Large intestine (tissue), 3 donors: ENCODE results near the gene MAOB. TPM values are rescaled to one million over a fixed set of nuclear protein-coding genes. Genes with fewer than 3 reads are reported as not detected.
A peak's percentile ranks its signal among the peaks of the same experiment; 100 is the strongest.

Source experiments
- DNase-seq, 2 donors: peaks; one replicate each; pipeline versions ENCODE4 v3.0.0 to v3.0.0-alpha.2; 2013
- H3K27ac ChIP-seq: one replicate; pipeline ENCODE4 v1.5.1; 2013; ENCODE audit warnings: low read length
- H3K27me3 ChIP-seq: 2 replicates; pipeline ENCODE4 v1.6.1; 2013; ENCODE audit warnings: low read length; ENCODE audit not compliant: control insufficient read depth, insufficient read depth
- H3K36me3 ChIP-seq: 2 replicates; pipeline ENCODE4 v1.6.1; 2013; ENCODE audit warnings: low read length; ENCODE audit not compliant: control insufficient read depth, insufficient read depth
- H3K4me1 ChIP-seq: one replicate; pipeline ENCODE4 v1.6.1; 2013; ENCODE audit warnings: low read length; ENCODE audit not compliant: control insufficient read depth, insufficient read depth
- H3K4me3 ChIP-seq: one replicate; pipeline ENCODE4 v1.5.1; 2013; ENCODE audit warnings: low read length
- H3K9me3 ChIP-seq: one replicate; pipeline ENCODE4 v1.6.1; 2013; ENCODE audit warnings: mild to moderate bottlenecking, low read depth, low read length, moderate library complexity; ENCODE audit not compliant: control insufficient read depth
- WGBS: methylation state at CpG from one replicate; pipeline ENCODE4 v1.1.5; 2013; ENCODE audit warnings: low lambda C conversion rate; ENCODE audit not compliant: insufficient coverage; 5-methylcytosine and 5-hydroxymethylcytosine counted together
- polyA plus RNA-seq: library from polyadenylated mRNA; unstranded; fragments of 120-200 nt; gene quantifications from one replicate; pipeline ENCODE4 v1.2.1, GENCODE V29; 2013

MAOB gene
- polyA plus RNA-seq, 1 donor, result 130 TPM

DNA sequence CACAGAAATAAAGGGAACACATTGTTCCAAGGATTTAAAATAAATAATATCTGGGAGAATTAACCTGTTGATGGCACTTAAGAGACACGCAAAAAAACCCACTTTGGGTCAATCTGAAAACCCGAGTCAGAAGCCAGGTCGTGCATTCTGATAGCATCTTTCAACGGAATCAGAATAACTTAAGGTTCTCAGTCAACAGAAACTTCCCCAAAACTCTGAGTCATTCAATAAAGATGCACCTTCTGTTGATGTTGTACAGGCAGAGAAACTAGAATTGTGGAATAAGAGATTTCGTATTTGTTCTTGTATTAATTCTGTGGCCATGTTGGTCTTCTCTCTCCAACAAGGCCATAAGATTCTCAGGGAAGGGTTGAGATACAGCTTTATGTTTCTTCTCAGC lies 78.2 kb downstream of the MAOB start:
- no peak overlapping the region for H3K4me3 ChIP-seq
- H3K4me1 ChIP-seq, result no peaks in the 10 kb centered on the region
- H3K27me3 ChIP-seq, result no peaks in the 10 kb centered on the region
- no peak overlapping the region for H3K27ac ChIP-seq
- no CpG with 5 or more reads among the region's 5 CpGs for WGBS
- no peaks in the 10 kb centered on the region for H3K9me3 ChIP-seq
- H3K36me3 ChIP-seq, result peaks cover 2% of the 10 kb centered on the region
- no peak for DNase-seq

DNA sequence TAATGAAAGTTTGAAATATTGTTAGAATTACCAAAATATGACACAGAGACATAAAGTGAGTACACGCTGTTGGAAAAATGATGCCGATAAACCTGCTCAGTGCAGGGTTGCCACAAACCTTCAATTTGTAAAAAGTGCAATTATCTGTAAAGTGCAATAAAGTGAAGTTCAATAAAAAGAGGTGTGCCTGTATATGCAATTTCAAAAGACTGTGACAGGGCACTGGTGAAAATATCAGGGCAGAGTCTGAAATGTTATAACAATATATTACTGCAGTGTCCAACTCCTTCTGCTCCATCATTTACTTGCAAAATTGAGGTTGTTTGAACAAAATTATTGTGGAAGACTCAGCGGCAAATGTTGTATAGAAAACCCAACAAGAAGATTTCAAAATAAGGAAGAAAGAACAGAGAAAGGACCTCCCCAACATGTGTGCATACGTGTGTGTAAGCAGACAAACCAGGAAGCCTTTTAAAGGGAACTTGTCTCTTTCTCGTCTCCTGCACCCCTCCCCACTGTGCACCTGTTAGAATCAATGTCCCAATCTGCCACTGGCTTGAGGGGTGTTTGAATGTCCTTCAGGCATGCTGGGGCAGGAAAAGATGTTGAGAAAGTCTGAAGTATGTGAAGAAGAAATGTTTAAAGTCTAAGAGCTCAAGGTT lies 96.2 kb downstream of the MAOB start:
- Histone ChIP-seq H3K4me3 (no peak overlapping the region), H3K9me3 (no peaks in the 10 kb centered on the region), H3K27ac (peak overlapping the region; percentile 46), H3K36me3 (peaks cover 13% of the 10 kb centered on the region), H3K4me1 (peaks cover 10% of the 10 kb centered on the region), H3K27me3 (no peaks in the 10 kb centered on the region)
- peak; percentile 7 to 56 for DNase-seq
- 20% methylated on average over 1 of the region's 5 CpGs for WGBS

DNA sequence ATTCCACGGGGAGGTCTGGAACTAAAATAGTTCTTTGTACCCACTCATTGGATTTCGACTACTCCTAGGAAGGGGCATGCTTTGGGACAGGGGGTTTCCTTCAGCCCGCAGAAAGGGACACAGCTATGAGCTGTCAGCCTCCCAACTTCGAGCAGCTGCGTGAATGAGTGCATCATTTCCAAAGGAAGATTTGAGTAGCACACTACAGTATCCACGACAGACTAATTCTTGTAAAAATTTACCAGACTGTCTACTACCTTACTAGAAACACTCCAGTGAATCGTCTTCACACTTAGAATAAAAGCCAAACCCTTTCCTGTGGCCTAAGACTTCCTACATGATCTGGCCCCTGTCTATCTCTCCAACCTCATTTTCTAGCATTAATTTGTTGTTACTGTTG lies 124.2 kb downstream of the MAOB start:
- H3K27me3 ChIP-seq, result no peaks in the 10 kb centered on the region
- WGBS, result no CpG with 5 or more reads among the region's 7 CpGs

DNA sequence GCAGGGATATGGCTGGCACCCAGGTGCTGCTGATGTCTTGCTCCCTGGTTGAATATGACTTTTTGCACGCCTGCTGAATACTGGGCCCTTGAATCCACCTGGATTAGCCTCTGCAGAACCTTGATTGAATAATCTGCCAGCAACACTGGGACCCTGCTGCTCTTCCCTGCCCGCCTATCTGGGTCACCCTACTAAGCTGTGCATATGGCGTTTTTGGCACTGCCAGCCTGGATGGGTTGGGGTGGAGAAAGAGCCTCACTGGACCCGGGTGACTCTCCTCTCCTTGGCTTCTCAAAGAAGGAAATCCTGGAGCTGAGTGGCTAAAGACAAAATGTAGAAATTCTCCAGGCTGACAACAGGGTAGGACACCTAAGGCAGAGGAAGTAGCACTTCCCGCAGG lies 126.2 kb downstream of the MAOB start:
- no peak overlapping the region for H3K27ac ChIP-seq
- no peaks in the 10 kb centered on the region for H3K36me3 ChIP-seq
- H3K27me3 ChIP-seq, result no peaks in the 10 kb centered on the region
- no peak for DNase-seq
- WGBS, result no CpG with 5 or more reads among the region's 5 CpGs
- no peaks in the 10 kb centered on the region for H3K4me1 ChIP-seq
- H3K9me3 ChIP-seq, result no peaks in the 10 kb centered on the region
- H3K4me3 ChIP-seq, result no peak overlapping the region

More for the DNA sequence above, 124.2 kb downstream of the MAOB start:
- no peaks in the 10 kb centered on the region for H3K4me1 ChIP-seq
- H3K27ac ChIP-seq, result no peak overlapping the region
- no peaks in the 10 kb centered on the region for H3K9me3 ChIP-seq
- no peak overlapping the region for H3K4me3 ChIP-seq
- DNase-seq, result no peak
- no peaks in the 10 kb centered on the region for H3K36me3 ChIP-seq

DNA sequence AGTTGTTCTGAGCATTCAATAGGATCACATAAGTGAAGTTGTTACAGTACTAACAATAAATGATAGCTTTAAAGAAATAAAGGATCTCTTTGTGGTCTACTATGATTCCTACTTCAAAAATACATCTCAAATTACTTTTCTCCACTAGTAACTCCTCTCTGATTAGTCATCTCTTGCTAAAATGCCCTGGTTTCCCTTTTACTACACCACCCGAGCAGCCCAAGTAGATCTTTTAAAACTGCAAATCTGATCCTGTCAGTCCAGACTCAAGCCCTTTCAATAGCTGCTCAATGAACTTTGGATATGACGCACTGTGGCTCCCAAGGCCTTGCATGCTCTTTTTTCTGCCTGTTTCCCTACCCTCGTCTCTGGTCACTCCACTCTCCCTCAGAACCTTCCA lies 128.6 kb downstream of the MAOB start:
- Histone ChIP-seq H3K36me3 (no peaks in the 10 kb centered on the region), H3K27me3 (no peaks in the 10 kb centered on the region), H3K27ac (no peak overlapping the region), H3K4me1 (no peaks in the 10 kb centered on the region), H3K9me3 (no peaks in the 10 kb centered on the region), H3K4me3 (no peak overlapping the region)
- no CpG with 5 or more reads among the region's 3 CpGs for WGBS
- no peak for DNase-seq

DNA sequence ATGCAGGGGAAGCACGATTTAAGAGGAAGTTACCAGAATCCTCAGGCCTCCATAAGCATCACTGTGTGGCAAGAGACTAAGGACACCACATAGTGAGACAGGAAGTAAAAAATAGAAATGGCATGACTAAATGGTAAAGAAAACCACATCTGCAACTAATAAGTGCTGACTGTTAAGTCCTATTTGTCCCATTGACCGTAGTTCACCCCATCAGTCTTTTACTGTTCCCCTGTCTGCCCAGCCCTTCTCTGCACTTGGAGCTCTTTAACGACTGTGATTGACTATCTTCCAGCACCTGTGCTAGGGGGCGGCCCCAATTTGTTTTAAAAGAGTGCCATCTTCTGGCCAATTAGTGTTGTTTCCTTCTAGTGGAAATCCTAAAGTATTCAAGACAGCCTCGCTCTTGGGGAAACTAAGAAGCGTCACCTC lies 132.0 kb downstream of the MAOB start:
- H3K27ac ChIP-seq, result no peak overlapping the region
- no peaks in the 10 kb centered on the region for H3K9me3 ChIP-seq
- H3K4me1 ChIP-seq, result peaks cover 19% of the 10 kb centered on the region
- no peak overlapping the region for H3K4me3 ChIP-seq
- WGBS, result no CpG with 5 or more reads among the region's 6 CpGs
- H3K36me3 ChIP-seq, result no peaks in the 10 kb centered on the region
- DNase-seq, result peak; percentile 51 to 62
- no peaks in the 10 kb centered on the region for H3K27me3 ChIP-seq

DNA sequence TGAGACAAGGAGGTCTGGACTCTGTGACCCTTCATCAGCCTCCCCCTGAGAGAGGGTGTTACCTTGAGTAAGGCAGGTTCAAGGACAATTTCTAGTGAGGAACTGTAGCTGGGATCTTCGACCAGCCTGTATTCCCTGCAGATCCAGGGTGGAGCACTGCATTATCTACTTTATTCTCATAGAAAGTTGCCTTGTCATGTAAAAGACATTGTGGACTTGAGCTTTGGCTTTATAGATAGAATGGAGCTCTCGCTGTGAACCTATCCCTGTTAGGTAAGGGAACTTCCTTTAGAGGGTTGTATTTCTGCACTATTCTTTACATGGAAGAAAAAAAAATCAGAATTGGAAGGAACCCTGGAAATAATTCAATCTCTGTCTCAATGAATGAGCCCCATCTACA lies 134.8 kb downstream of the MAOB start:
- peaks cover 20% of the 10 kb centered on the region for H3K4me1 ChIP-seq
- no peaks in the 10 kb centered on the region for H3K9me3 ChIP-seq
- H3K27me3 ChIP-seq, result no peaks in the 10 kb centered on the region
- peaks cover 16% of the 10 kb centered on the region for H3K36me3 ChIP-seq
- H3K27ac ChIP-seq, result peak overlapping the region; percentile 77
- no CpG with 5 or more reads among the region's 2 CpGs for WGBS
- DNase-seq, result peak; percentile 19 to 54
- H3K4me3 ChIP-seq, result no peak overlapping the region

DNA sequence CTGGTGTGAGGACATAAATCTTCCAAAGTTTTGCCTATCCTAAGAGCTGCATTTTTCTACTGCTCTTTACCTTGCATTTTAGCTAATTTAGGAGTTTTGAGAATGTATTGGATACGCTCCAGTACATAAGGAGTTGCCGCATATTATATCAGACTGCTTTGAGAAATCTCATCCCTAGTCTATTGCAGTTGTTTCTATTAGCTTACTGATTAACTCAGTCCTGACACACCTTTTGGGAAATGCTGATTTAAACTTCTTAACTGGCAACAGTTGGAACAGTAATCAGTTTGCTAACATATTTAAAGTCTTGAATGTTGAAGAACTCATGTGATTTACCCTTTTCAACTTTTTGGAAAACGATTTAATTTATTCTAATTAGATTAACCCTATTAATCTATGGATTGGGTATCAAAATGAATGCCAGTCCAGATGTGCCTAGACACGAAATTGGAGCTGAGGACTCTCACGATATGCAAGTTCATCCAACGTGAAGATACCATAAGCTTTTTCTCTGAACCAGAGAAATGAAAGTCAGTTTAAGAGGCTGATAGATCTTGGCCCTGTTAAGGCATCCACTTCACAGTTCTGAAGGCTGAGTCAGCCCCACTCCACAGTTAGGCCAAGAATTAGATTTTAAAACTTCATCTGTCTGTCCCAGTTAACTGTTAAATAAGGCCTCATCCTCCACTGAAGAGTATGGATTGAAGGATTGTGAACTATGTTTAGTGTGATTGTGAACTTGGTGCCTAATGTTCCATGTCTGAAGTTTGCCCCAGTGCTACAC lies 136.1 kb downstream of the MAOB start:
- Histone ChIP-seq H3K4me1 (peaks cover 24% of the 10 kb centered on the region), H3K36me3 (peaks cover 20% of the 10 kb centered on the region), H3K9me3 (no peaks in the 10 kb centered on the region), H3K27me3 (no peaks in the 10 kb centered on the region), H3K27ac (peak overlapping the region; percentile 77), H3K4me3 (no peak overlapping the region)
- peak; percentile 10 to 54 for DNase-seq
- WGBS, result no CpG with 5 or more reads among the region's 6 CpGs

DNA sequence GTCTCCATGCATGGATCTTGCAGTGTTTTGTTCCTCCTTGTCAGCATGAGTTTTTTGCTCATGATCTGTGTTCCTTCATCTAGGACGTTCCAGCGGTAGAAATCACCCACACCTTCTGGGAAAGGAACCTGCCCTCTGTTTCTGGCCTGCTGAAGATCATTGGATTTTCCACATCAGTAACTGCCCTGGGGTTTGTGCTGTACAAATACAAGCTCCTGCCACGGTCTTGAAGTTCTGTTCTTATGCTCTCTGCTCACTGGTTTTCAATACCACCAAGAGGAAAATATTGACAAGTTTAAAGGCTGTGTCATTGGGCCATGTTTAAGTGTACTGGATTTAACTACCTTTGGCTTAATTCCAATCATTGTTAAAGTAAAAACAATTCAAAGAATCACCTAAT lies 138.0 kb downstream of the MAOB start:
- Histone ChIP-seq H3K27ac (no peak overlapping the region), H3K36me3 (peaks cover 20% of the 10 kb centered on the region), H3K9me3 (no peaks in the 10 kb centered on the region), H3K4me1 (peaks cover 24% of the 10 kb centered on the region), H3K27me3 (no peaks in the 10 kb centered on the region), H3K4me3 (no peak overlapping the region)
- no CpG with 5 or more reads among the region's 3 CpGs for WGBS
- no peak for DNase-seq

DNA sequence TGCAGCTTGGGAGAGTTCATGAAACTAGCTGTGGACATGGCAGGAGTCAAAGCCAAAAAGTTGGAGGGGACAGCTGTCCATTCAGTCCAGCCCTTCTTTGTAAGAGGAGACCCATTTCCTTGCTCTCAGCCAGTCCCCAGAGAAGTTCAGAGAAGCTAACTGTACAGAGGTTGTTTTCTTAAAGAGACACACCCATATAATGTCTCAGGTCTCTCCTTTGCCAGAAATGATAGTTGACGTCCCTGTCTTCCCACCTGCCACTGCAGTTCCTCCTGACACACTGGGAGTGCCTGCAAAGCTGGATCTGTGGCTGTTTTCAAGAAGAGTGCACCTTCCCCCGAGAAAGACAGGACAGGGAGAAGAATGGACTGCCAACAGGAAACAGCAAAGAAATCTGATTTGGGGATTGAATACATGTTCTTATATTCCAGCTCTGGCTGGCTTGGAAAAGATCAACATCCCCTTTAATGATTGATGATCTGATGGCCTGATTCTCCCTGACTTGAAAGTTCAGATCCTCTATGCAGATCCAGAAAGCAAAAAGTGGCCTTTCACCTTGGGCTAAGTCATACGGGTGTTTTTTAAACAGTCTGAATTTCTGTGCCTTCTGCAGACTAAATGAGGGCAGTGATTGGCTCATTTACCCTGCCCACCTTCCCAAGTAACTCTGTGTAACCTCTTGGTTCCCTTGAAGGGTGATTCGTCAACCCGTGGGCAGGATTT lies 139.0 kb downstream of the MAOB start:
- Histone ChIP-seq H3K4me1 (peaks cover 24% of the 10 kb centered on the region), H3K36me3 (peaks cover 20% of the 10 kb centered on the region), H3K4me3 (no peak overlapping the region), H3K27ac (no peak overlapping the region), H3K9me3 (no peaks in the 10 kb centered on the region), H3K27me3 (no peaks in the 10 kb centered on the region)
- no peak for DNase-seq
- no CpG with 5 or more reads among the region's 5 CpGs for whole genome bisulfite sequencing
